ENCODE data around the gene TAS1R3.

Gene TAS1R3

DNA sequence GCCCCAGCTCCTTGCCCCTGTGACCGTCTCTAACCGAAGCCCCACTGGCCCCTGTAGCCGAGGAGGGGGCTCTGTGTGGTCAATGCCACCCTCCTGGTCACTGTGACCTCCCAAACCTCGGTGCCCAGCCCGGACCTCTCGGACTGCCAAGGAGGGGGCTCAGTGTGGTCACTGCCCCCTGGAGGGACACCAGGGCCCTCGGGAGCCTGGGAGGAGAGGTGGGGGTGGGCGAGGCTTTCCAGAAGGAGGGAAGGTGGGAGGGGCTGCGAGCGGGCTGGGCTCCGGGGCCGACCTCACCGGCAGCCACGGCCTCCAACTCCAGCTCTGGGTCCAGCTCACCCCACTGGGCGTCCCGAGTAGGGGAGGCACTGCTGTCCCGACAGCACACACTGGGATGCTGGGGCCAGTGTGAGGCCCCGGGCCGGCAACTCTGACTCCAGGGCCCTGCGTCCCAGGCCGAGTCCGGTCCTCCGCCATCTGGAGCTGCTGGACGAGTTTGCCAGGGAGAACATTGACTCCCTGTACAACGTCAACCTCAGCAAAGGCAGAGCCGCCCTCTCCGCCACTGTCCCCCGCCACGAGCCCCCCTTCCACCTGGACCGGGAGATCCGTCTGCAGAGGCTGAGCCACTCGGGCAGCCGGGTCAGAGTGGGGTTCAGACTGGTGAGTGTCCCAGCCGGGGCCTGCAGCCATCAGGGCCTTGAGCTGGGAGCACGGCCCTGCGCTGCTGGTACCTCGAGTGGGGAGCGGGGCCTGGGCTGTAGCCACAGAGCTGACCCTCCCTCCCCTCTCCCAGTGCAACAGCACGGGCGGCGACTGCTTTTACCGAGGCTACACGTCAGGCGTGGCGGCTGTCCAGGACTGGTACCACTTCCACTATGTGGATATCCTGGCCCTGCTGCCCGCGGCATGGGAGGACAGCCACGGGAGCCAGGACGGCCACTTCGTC lies 44.5 kb upstream of the TAS1R3 start:
- H3K27ac ChIP-seq (ENCODE audit: low read length): no peak overlapping the region
- no peak overlapping the region for H3K9ac ChIP-seq (ENCODE audit: low read length)

DNA sequence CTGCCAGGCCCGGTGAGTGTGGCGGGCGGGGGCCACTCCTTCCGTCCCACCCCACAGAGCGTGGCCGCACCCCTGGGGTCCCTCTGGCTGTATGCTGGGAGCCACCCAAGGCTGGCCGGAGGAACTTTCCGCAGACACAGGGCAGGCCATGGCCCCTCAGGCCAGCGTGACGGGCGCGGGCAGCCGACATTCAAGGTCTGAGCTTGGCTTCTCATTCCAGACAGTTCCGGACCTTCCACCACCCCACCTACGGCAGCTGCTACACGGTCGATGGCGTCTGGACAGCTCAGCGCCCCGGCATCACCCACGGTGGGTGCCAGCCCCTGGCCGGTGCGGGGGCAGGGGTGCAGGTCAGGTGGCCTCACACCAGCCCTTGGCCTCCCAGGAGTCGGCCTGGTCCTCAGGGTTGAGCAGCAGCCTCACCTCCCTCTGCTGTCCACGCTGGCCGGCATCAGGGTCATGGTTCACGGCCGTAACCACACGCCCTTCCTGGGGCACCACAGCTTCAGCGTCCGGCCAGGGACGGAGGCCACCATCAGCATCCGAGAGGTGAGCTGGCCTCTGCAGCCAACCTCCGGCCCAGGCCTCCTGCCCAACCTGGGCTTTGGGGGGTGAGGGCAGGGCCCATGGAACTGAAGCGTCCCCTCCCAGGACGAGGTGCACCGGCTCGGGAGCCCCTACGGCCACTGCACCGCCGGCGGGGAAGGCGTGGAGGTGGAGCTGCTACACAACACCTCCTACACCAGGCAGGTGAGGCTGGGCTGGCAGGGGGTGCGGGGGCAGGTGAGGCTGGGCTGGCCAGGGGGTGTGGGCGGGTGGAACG lies 43.6 kb upstream of the TAS1R3 start:
- peaks cover 3% of the 10 kb centered on the region; the same call in 1 of the 2 replicates for H3K4me1 ChIP-seq (ENCODE audit: low read length)
- no peaks in the 10 kb centered on the region for H3K27me3 ChIP-seq (ENCODE audit: low read depth, low read length)
- no peak overlapping the region for H3K27ac ChIP-seq (ENCODE audit: low read length)
- no peak overlapping the region for H2AFZ ChIP-seq (ENCODE audit: low read depth, low read length)
- H3K79me2 ChIP-seq (ENCODE audit: low read length): no peaks in the 10 kb centered on the region
- H3K4me3 ChIP-seq (ENCODE audit: low read length): no peak overlapping the region
- H3K9me3 ChIP-seq (ENCODE audit: insufficient read depth, low read length): no peaks in the 10 kb centered on the region
- no peak overlapping the region for H3K9ac ChIP-seq (ENCODE audit: low read length)
- no peaks in the 10 kb centered on the region for H4K20me1 ChIP-seq (ENCODE audit: insufficient read depth, low read length)
- no peak for TF ChIP-seq EZH2phosphoT487 (IDR thresholded peaks at IDR 0.05; ENCODE audit: low read depth)
- TF ChIP-seq, protein P1, sequence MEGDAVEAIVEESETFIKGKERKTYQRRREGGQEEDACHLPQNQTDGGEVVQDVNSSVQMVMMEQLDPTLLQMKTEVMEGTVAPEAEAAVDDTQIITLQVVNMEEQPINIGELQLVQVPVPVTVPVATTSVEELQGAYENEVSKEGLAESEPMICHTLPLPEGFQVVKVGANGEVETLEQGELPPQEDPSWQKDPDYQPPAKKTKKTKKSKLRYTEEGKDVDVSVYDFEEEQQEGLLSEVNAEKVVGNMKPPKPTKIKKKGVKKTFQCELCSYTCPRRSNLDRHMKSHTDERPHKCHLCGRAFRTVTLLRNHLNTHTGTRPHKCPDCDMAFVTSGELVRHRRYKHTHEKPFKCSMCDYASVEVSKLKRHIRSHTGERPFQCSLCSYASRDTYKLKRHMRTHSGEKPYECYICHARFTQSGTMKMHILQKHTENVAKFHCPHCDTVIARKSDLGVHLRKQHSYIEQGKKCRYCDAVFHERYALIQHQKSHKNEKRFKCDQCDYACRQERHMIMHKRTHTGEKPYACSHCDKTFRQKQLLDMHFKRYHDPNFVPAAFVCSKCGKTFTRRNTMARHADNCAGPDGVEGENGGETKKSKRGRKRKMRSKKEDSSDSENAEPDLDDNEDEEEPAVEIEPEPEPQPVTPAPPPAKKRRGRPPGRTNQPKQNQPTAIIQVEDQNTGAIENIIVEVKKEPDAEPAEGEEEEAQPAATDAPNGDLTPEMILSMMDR (IDR thresholded peaks at IDR 0.05; ENCODE audit: low read depth, low read length): no peak
- H3K36me3 ChIP-seq (replicated peaks; ENCODE audit: low read depth, low read length): no peaks in the 10 kb centered on the region
- no peak overlapping the region for H3K4me2 ChIP-seq (ENCODE audit: low read length)

More for the DNA sequence above, 44.5 kb upstream of the TAS1R3 start:
- Histone ChIP-seq H3K4me3 (ENCODE audit: low read length) (no peak overlapping the region), H2AFZ (ENCODE audit: low read depth, low read length) (no peak overlapping the region), H3K79me2 (ENCODE audit: low read length) (no peaks in the 10 kb centered on the region), H3K4me2 (ENCODE audit: low read length) (no peak overlapping the region), H4K20me1 (ENCODE audit: insufficient read depth, low read length) (no peaks in the 10 kb centered on the region), H3K4me1 (ENCODE audit: low read length) (peaks cover 3% of the 10 kb centered on the region; the same call in 1 of the 2 replicates), H3K27me3 (ENCODE audit: low read depth, low read length) (no peaks in the 10 kb centered on the region), H3K9me3 (ENCODE audit: insufficient read depth, low read length) (no peaks in the 10 kb centered on the region), H3K36me3 (replicated peaks; ENCODE audit: low read depth, low read length) (no peaks in the 10 kb centered on the region)
- no peak for TF ChIP-seq EZH2phosphoT487 (IDR thresholded peaks at IDR 0.05; ENCODE audit: low read depth)
- TF ChIP-seq, protein P1 (IDR thresholded peaks at IDR 0.05; ENCODE audit: low read depth, low read length): no peak

DNA sequence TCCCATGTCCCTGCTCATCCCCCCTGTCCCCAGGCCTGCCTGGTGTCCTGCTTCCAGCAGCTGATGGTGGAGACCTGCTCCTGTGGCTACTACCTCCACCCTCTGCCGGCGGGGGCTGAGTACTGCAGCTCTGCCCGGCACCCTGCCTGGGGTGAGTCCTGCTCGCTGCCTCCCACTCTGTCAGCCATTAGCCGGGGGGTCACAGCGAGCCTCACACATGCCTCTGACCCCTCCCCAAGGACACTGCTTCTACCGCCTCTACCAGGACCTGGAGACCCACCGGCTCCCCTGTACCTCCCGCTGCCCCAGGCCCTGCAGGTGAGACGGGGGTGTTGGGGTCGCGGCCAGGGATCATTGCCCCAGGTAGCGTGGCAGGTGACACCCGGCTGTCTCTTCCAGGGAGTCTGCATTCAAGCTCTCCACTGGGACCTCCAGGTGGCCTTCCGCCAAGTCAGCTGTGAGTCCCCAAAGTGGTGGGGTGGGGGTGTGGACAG lies 40.8 kb upstream of the TAS1R3 start:
- Histone ChIP-seq H3K4me3 (ENCODE audit: low read length) (no peak overlapping the region), H3K4me1 (ENCODE audit: low read length) (no peaks in the 10 kb centered on the region), H4K20me1 (ENCODE audit: insufficient read depth, low read length) (no peaks in the 10 kb centered on the region), H2AFZ (ENCODE audit: low read depth, low read length) (no peak overlapping the region), H3K9ac (ENCODE audit: low read length) (no peak overlapping the region), H3K79me2 (ENCODE audit: low read length) (no peaks in the 10 kb centered on the region), H3K9me3 (ENCODE audit: insufficient read depth, low read length) (no peaks in the 10 kb centered on the region), H3K36me3 (replicated peaks; ENCODE audit: low read depth, low read length) (no peaks in the 10 kb centered on the region), H3K4me2 (ENCODE audit: low read length) (no peak overlapping the region), H3K27ac (ENCODE audit: low read length) (no peak overlapping the region), H3K27me3 (ENCODE audit: low read depth, low read length) (no peaks in the 10 kb centered on the region)
- TF ChIP-seq EZH2phosphoT487 (IDR thresholded peaks at IDR 0.05; ENCODE audit: low read depth): no peak
- TF ChIP-seq, protein P1 (IDR thresholded peaks at IDR 0.05; ENCODE audit: low read depth, low read length): no peak

Measured in OCI-LY3 (cell line).